ENCODE data around the gene GRHL1. TPM values are rescaled to one million over a fixed set of nuclear protein-coding genes. Genes with fewer than 3 reads are reported as not detected.
A peak's percentile ranks its signal among the peaks of the same experiment; 100 is the strongest.

Gene GRHL1
- polyA plus RNA-seq, 1 donor (not counting 4 experiments of a cell fraction or from before 2014, with no cell fraction given) = 7.8 TPM

- Histone ChIP-seq H3K4me3 (ENCODE audit: control insufficient read depth in 2 of 3, extremely low read depth in 1 of 3, insufficient read depth in 2 of 3, low read depth in 1 of 3, low read length in 3 of 3) (no peak overlapping the region), H3K27ac (ENCODE audit: control insufficient read depth, insufficient read depth, low read length) (no peak overlapping the region), H3K9me3 (ENCODE audit: control insufficient read depth, low read depth, low read length) (no peaks in the 10 kb centered on the region), H3K27me3 (ENCODE audit: control insufficient read depth, extremely low read depth, insufficient read depth, low read length) (no peaks in the 10 kb centered on the region), H3K9me1 (ENCODE audit: control insufficient read depth, extremely low read depth, insufficient read depth, low read length) (no peaks in the 10 kb centered on the region), H4K20me1 (ENCODE audit: control insufficient read depth, extremely low read depth, insufficient read depth, low read length) (no peaks in the 10 kb centered on the region), H3K9ac (ENCODE audit: control insufficient read depth, extremely low read depth, insufficient read depth, low read length) (no peak overlapping the region), H2AFZ (ENCODE audit: control insufficient read depth, low read length) (no peak overlapping the region), H3K79me2 (ENCODE audit: control insufficient read depth, insufficient read depth, low read length) (no peaks in the 10 kb centered on the region), H3K4me2 (ENCODE audit: control insufficient read depth, extremely low read depth, insufficient read depth, low read depth, low read length) (no peak overlapping the region), H3K4me1 (ENCODE audit: control insufficient read depth, extremely low read depth, insufficient read depth, low read length) (no peaks in the 10 kb centered on the region), H3K36me3 (ENCODE audit: control insufficient read depth in 2 of 2, extremely low read depth in 1 of 2, insufficient read depth in 2 of 2, low read length in 2 of 2) (no peaks in the 10 kb centered on the region)
- no peak for DNase-seq (ENCODE audit: low read depth, low spot score)
- no peak for FAIRE-seq
- TF ChIP-seq CTCF (optimal IDR thresholded peaks at IDR 0.05 in 1 of 3, IDR thresholded peaks at IDR 0.05 in 1 of 3, conservative IDR thresholded peaks at IDR 0.05 in 1 of 3; ENCODE audit: extremely low read depth in 1 of 3, insufficient read depth in 2 of 3, low read length in 3 of 3) = no peak
- TF ChIP-seq EZH2 (IDR thresholded peaks at IDR 0.05; ENCODE audit: low read length) = no peak
- dilution Hi-C loops (cut with MboI; ENCODE audit: extremely low pct_ligation_motif_present, low sequenced_read_pairs) = no loop called here
Measured at GRCh38 chr2:10006236-10007161, 55.0 kb downstream of the GRHL1 start.

GRCh38 chr2:10007435-10007834 lies 55.9 kb downstream of the GRHL1 start:
- peak overlapping the region; percentile 44 for H2AFZ ChIP-seq (ENCODE audit: control insufficient read depth, low read length)

More at GRCh38 chr2:10007435-10007834, 55.9 kb downstream of the GRHL1 start:
- H3K9ac ChIP-seq (ENCODE audit: control insufficient read depth, extremely low read depth, insufficient read depth, low read length) = no peak overlapping the region
- H3K4me3 ChIP-seq (ENCODE audit: control insufficient read depth in 2 of 3, extremely low read depth in 1 of 3, insufficient read depth in 2 of 3, low read depth in 1 of 3, low read length in 3 of 3) = no peak overlapping the region
- no peaks in the 10 kb centered on the region for H4K20me1 ChIP-seq (ENCODE audit: control insufficient read depth, extremely low read depth, insufficient read depth, low read length)
- H3K4me1 ChIP-seq (ENCODE audit: control insufficient read depth, extremely low read depth, insufficient read depth, low read length) = no peaks in the 10 kb centered on the region
- no peaks in the 10 kb centered on the region for H3K36me3 ChIP-seq (ENCODE audit: control insufficient read depth in 2 of 2, extremely low read depth in 1 of 2, insufficient read depth in 2 of 2, low read length in 2 of 2)
- H3K9me3 ChIP-seq (ENCODE audit: control insufficient read depth, low read depth, low read length) = no peaks in the 10 kb centered on the region
- no peaks in the 10 kb centered on the region for H3K79me2 ChIP-seq (ENCODE audit: control insufficient read depth, insufficient read depth, low read length)
- H3K4me2 ChIP-seq (ENCODE audit: control insufficient read depth, extremely low read depth, insufficient read depth, low read depth, low read length) = no peak overlapping the region
- no peaks in the 10 kb centered on the region for H3K9me1 ChIP-seq (ENCODE audit: control insufficient read depth, extremely low read depth, insufficient read depth, low read length)
- FAIRE-seq = no peak
- H3K27me3 ChIP-seq (ENCODE audit: control insufficient read depth, extremely low read depth, insufficient read depth, low read length) = no peaks in the 10 kb centered on the region
- no peak overlapping the region for H3K27ac ChIP-seq (ENCODE audit: control insufficient read depth, insufficient read depth, low read length)
- TF ChIP-seq CTCF (optimal IDR thresholded peaks at IDR 0.05 in 1 of 3, IDR thresholded peaks at IDR 0.05 in 1 of 3, conservative IDR thresholded peaks at IDR 0.05 in 1 of 3; ENCODE audit: extremely low read depth in 1 of 3, insufficient read depth in 2 of 3, low read length in 3 of 3) = no peak
- TF ChIP-seq EZH2 (IDR thresholded peaks at IDR 0.05; ENCODE audit: low read length) = no peak
- no peak for DNase-seq (ENCODE audit: low read depth, low spot score)
- dilution Hi-C loops (cut with MboI; ENCODE audit: extremely low pct_ligation_motif_present, low sequenced_read_pairs) = no loop called here
